GM12872 (cell line): ENCODE measurements around the gene ABCD3.

Experiments used
- CTCF ChIP-seq: IDR thresholded peaks from 3 replicates; pipeline ENCODE4 v1.5.1; 2011; ENCODE audit warnings: low read depth, mild to moderate bottlenecking, low read length, moderate library complexity; ENCODE audit not compliant: insufficient read depth

Gene ABCD3

GRCh38 chr1:94541246-94542087 is 123.3 kb downstream of the ABCD3 start, which contains the start of gene F3:
F3 (minus strand) TSS chr1:94541759; CDS start chr1:94541636, 123 bp downstream.
- no peak for TF ChIP-seq CTCF

- TF ChIP-seq CTCF = no peak
Measured at GRCh38 chr1:94542088-94542870, 124.1 kb downstream of the ABCD3 start.

- TF ChIP-seq CTCF = no peak
Measured at GRCh38 chr1:94543001-94543400, 124.8 kb downstream of the ABCD3 start.

GRCh38 chr1:94543893-94544635 is 125.9 kb downstream of the ABCD3 start:
- no peak for TF ChIP-seq CTCF

GRCh38 chr1:94544706-94545490 is 126.7 kb downstream of the ABCD3 start:
- TF ChIP-seq CTCF = no peak

- no peak for TF ChIP-seq CTCF
Measured at GRCh38 chr1:94549706-94550105, 131.5 kb downstream of the ABCD3 start.

GRCh38 chr1:94550396-94550795 is 132.2 kb downstream of the ABCD3 start:
- TF ChIP-seq CTCF = no peak
